ENCODE data around the gene DDI1.

The DDI1 gene

GRCh38 chr11:104086621-104087020 lies 50.2 kb downstream of the DDI1 start:
- no peak for DNase-seq

Measured in stimulated activated CD4-positive, alpha-beta T cell treated with anti-CD3 and anti-CD28 coated beads, Interleukin-2, amount 100 ng/mL, for 48 hours (primary cell).